Measurements from ENCODE around the gene AEBP1.

DNA sequence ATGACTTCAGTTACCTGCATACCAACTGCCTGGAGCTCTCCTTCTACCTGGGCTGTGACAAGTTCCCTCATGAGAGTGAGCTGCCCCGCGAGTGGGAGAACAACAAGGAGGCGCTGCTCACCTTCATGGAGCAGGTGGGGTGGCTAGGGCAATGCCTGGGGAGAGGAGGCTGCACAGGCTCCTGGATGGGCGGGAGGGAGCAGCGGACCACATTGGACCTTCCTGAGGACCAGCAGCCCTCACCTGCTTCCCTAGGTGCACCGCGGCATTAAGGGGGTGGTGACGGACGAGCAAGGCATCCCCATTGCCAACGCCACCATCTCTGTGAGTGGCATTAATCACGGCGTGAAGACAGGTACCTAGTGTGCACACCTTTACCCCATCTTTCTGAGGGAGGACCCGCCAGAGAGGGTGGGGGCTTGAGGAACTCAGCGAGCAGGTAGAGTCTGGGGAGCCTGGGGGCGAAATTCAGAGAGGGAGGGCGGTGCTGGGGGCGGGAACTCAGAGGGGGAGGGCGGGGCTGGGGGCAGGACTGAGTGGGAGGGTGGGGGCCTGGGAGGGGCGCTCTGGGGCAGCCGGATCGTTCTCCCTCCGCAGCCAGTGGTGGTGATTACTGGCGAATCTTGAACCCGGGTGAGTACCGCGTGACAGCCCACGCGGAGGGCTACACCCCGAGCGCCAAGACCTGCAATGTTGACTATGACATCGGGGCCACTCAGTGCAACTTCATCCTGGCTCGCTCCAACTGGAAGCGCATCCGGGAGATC lies 9.0 kb downstream of the AEBP1 start:
- TF ChIP-seq, protein P1, sequence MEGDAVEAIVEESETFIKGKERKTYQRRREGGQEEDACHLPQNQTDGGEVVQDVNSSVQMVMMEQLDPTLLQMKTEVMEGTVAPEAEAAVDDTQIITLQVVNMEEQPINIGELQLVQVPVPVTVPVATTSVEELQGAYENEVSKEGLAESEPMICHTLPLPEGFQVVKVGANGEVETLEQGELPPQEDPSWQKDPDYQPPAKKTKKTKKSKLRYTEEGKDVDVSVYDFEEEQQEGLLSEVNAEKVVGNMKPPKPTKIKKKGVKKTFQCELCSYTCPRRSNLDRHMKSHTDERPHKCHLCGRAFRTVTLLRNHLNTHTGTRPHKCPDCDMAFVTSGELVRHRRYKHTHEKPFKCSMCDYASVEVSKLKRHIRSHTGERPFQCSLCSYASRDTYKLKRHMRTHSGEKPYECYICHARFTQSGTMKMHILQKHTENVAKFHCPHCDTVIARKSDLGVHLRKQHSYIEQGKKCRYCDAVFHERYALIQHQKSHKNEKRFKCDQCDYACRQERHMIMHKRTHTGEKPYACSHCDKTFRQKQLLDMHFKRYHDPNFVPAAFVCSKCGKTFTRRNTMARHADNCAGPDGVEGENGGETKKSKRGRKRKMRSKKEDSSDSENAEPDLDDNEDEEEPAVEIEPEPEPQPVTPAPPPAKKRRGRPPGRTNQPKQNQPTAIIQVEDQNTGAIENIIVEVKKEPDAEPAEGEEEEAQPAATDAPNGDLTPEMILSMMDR (IDR thresholded peaks at IDR 0.05) = no peak
- no peak for TF ChIP-seq EP300 (IDR thresholded peaks at IDR 0.05)
